K562 treated with DMSO at 1 percent for 12 hours (cell line): ENCODE measurements around the gene ARHGEF16. TPM values are rescaled to one million over a fixed set of nuclear protein-coding genes. Genes with fewer than 3 reads are reported as not detected.

Experiments
- total RNA-seq: library from RNA; unstranded; fragments of 300-600 nt; gene quantifications from 2 replicates; pipeline ENCODE4 v1.2.3, GENCODE V29; 2022; ENCODE audit not compliant: insufficient read depth

The ARHGEF16 gene
- 4.3 and 6.2 TPM in 2 replicates for total RNA-seq

DNA sequence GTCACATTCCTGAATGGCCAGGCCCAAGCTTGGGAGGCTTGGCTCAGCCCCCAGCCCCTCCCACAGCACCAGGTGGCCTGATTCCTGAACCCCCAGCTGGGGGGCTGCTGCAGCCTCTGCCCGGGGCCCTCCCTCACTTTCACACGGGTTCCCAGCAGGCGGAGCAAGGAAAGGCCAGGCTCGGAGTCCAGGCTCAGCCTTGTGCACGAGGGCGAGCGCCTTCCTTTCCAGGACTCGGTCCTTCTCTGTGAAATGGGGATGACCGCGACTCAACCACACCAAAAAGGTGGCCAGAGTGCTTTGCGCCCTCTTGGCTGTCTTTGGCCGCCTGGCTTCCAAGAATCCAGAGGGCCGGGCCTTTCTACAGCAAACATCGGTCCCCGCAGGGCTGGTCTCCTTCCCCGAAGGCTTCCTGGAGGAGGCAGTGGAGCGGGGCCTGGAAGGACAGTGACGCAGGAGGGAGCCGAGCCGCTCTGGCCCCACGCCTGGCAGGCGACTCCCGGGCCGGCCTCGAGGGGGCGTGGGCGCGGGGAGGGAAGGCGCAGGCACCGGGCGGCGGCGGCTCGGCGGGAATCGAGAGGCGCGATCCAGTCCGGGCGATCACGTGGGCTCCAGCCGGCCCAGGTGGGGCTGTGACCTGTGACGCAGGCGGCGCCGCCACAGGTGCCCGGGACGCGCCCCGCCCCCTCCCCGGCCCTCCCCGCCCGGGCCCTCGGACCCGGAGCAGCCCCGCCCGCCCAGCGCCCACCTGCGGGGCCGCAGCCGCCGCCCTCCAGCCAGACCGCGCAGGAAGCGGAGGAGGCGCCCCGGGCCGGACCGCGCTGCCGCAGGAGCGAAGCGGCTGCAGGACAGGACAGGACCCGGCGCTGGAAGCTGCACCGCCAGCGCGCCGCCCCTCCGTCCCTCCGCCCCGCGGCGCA, at the start of gene ARHGEF16:
TSS of gene ARHGEF16 (plus strand) at position 775 of the 920 bp plus-strand sequence. CDS start 8,420 bp downstream, outside the sequence.

Other genes starting within 250 kb of the ARHGEF16 start
- gene MEGF6, start 156.8 kb downstream of the ARHGEF16 start, total RNA-seq = 2.2 and 6.2 TPM in 2 replicates
- 21.6 and 24.4 TPM in 2 replicates for gene TPRG1L, start 170.3 kb downstream of the ARHGEF16 start, total RNA-seq
- 40.5 and 55.5 TPM in 2 replicates for gene WRAP73, start 195.4 kb downstream of the ARHGEF16 start, total RNA-seq
- gene TP73, start 197.9 kb downstream of the ARHGEF16 start, total RNA-seq = 0.74 and 0.89 TPM in 2 replicates